GM12874 (cell line): ENCODE data around the gene COL3A1.

ENCODE experiments used
- TF ChIP-seq, protein P1 (sequence below): IDR thresholded peaks from 2 replicates; pipeline ENCODE4 v1.5.1; 2011; ENCODE audit warnings: low read depth, mild to moderate bottlenecking, control low read depth, low read length, moderate library complexity; ENCODE audit not compliant: insufficient read depth

COL3A1 gene

GRCh38 chr2:189016311-189016861, 42.2 kb downstream of the COL3A1 start:
- TF ChIP-seq, protein P1, sequence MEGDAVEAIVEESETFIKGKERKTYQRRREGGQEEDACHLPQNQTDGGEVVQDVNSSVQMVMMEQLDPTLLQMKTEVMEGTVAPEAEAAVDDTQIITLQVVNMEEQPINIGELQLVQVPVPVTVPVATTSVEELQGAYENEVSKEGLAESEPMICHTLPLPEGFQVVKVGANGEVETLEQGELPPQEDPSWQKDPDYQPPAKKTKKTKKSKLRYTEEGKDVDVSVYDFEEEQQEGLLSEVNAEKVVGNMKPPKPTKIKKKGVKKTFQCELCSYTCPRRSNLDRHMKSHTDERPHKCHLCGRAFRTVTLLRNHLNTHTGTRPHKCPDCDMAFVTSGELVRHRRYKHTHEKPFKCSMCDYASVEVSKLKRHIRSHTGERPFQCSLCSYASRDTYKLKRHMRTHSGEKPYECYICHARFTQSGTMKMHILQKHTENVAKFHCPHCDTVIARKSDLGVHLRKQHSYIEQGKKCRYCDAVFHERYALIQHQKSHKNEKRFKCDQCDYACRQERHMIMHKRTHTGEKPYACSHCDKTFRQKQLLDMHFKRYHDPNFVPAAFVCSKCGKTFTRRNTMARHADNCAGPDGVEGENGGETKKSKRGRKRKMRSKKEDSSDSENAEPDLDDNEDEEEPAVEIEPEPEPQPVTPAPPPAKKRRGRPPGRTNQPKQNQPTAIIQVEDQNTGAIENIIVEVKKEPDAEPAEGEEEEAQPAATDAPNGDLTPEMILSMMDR, result no peak

DNA sequence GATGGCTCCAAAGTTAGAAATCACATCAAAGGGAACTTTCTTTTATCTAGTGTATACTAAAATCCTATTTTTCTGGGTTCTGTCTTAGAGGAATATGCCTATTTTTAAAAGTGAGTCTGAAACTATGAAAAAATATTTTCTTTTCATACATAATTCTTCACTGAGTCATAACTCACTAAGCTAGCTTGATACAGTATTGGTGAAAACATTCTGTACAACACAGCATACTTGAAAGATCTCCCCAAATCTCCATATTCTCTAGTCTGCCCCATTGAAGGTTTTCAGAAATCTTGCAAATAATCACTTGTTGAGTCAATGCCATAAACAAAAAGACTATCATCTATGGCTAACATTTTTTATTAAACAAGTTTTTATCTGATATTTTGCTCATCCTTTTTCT, 44.5 kb downstream of the COL3A1 start:
- TF ChIP-seq, protein P1, result no peak

GRCh38 chr2:189020179-189020578, 46.0 kb downstream of the COL3A1 start:
- TF ChIP-seq, protein P1, result no peak

DNA sequence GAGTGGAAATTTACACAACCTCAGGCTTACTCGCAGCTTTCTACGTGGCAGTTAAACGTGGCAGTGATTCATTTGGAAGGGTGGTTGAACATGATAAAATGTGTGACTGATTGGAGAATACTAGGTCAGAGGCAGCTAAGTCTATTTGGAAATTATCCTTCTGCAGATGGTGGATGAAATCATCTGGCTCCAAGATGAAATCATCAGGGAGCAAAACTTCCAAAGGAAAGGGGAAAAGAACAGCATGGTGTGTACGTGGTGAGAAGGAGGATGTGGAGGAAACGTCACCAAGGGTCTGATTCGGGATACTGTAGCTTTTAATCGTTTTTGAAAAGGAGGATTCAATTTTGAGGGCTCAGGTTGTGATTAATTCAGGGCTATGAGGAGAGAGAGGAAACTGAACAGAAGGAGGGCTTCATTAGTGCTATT, 47.9 kb downstream of the COL3A1 start:
- TF ChIP-seq, protein P1, result no peak

DNA sequence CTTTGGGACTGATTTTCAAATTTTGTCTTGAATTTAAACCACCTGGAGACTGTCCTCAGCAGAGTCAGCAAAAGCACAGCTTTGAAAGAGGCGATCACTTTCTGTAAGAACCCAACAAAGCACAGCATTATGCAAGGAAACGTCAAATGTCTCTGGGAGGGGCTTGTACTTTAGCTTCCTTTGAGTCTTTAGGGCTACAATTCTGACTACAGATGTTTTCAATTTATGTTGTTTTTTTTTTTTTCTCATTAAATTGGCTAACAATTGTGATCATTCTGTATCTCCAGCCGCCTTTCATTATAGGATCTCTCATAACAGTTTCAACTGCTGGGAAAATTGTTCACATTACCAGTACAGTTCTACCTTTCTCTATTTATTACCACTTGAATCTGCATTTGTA, 48.3 kb downstream of the COL3A1 start:
- TF ChIP-seq, protein P1, result no peak

DNA sequence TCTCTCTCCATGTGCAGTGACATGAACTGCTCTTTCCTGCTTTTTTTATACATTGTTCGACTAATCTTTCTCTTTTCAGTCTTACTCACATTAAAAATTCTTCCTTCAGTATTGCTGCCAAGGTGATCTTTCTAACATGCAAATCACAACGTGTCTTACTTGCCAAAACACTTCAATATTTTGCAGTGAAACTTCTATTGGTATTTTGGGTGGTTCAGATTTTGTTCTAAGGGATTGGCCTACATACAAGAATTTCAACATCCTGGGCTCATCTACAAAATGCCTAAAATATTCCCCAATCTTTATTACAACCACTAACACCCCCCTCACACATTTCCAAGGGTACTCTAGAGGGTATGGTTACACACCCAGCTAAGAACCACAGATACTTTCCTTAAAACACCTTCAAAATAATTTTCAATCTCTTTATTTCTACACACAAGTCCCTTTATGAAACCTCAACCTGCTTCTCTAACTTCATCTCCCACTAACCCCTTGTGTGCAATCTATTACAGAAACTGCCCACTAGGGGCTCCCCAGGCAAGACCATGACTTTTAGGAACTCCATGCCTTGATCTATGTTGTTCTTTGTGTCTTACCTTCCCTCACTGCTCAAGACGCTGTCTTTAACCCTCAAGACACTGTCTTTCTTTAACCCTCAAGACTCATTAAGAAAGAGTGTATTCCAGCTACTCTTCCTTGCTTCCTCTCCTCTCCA, 50.9 kb downstream of the COL3A1 start:
- TF ChIP-seq, protein P1, result peak; percentile 43; the same call in 1 of the 2 replicates

DNA sequence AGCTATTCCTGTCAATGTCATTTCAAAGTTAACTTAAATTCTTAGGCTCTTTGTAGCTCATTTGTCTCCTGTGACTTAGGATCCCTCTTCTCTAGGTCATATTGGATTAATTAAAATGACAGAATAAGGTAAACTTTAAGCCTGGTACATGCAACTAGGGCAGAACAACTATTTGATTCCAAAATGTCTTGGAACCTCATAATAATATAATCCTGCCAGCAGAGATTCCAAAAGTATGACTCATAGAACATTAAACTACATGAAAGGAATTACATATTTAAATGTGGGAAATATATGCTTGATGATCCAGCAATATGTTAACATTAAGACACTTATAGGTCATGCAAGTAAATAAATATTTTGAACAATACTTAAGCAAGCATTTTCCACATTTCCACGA, 63.3 kb downstream of the COL3A1 start:
- TF ChIP-seq, protein P1, result no peak
